HG03095 (cell line): ENCODE results near the gene ALG14.
"Not testable (repeated sequence)": the region's sequence is repeated elsewhere in the genome, so short reads cannot be mapped to it uniquely, and the experiment has no call there.

ENCODE experiments used
- ATAC-seq: cut with Tn5 transposase; IDR thresholded peaks from one replicate; pipeline ENCODE4 v1.9.1; 2021; ENCODE audit warnings: moderate library complexity; ENCODE audit not compliant: unreplicated experiment

ALG14 gene

GRCh38 chr1:95012389-95012788, 60.4 kb downstream of the ALG14 start:
- no peak for ATAC-seq

DNA sequence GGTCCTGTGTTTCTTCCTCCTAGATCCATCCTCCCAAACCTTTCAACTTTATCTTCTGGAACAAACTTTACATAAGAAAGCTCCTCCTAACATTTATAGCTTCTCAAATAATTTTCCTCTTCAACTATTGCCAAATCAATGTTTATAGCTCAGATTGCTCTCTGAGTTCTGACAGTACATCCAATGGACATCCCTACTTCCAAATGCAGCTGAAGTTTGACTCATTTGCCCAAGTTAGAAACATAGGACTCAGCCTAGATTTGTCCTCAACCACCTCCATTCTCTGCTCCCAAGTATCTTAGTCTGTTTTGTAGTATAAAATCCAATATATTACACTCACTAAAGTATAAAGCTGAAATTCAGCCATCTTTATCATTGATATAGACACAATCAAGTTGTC, 62.6 kb downstream of the ALG14 start:
- no peak for ATAC-seq

DNA sequence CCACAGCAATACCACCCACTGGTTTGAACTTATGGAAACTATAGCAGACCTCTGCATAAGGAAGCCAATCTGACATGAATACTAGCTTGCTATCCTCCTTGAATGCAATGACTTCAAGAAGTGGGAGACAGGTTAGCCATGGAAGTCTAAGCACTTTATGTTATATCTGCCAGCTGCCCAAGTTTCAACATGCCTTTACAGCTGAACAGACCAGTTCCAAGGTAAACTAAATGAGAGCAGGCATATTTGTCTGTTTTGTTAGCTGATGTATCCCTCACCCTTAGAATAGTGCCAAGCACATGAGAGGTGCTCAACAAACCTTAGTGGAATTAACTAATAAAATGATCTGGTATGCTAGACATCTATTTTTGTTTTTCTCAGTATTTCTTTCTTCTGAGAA, 65.1 kb downstream of the ALG14 start:
- ATAC-seq, result no peak

- ATAC-seq, result no peak
Measured at GRCh38 chr1:95006681-95007080, 66.1 kb downstream of the ALG14 start.

DNA sequence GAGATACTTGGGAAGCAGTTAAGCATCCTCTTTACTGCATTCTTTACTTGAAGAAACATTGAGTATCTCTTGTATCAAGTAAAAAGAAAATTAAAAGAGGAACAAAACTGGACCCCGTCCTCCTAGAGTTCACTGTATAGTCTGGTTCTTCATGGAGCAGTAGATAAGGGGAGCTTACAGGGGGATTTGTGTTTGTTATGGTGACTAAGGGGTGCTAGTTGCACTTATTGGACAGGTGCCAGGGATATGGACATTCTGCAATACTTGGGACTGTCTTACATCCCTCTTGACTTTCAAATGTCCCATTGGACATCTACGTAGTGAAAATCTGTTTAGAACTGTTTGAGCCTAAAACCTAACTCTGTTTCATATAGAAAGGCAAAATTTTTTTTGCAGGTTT, 67.2 kb downstream of the ALG14 start:
- no peak for ATAC-seq

DNA sequence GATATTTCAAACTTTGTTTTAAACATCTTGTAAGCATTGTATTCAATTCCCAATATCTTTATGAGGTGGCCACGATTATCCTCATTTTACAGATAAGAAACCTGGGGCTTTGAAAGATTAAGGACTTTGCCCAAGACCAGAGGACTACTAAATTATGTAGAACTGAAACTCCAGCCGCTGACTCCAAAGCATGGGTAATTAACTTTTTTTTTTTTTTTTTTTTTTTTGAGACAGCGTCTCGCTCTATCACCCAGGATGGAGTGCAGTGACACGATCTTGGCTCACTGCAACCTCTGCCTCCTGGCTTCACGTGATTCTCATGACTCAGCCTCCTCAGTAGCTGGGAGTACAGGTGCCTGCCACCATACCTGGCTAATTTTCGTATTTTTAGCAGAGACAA, 68.7 kb downstream of the ALG14 start:
- ATAC-seq, result no peak

- no peak for ATAC-seq
Measured at GRCh38 chr1:95003433-95003738, 69.4 kb downstream of the ALG14 start.

GRCh38 chr1:95002540-95003432, 70.0 kb downstream of the ALG14 start:
- ATAC-seq, result no peak

DNA sequence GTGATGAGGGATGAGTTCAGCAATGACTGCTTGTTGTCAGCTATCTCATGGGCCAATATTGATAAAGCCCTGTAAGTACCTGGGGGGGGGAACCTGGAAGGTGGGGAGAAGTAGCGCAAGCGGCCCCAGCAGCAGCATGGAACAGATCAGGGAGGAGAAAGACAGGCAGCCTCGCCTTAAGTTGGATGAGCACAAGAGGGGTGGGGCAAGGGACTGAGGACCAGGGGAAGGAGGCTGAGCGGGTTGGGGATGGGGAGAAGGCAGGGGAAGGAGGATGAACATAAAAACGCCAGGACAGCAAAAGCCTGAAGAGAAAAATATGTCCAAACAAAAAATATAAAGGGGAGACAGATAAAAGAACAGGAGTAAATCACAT, 70.6 kb downstream of the ALG14 start:
- no peak for ATAC-seq

DNA sequence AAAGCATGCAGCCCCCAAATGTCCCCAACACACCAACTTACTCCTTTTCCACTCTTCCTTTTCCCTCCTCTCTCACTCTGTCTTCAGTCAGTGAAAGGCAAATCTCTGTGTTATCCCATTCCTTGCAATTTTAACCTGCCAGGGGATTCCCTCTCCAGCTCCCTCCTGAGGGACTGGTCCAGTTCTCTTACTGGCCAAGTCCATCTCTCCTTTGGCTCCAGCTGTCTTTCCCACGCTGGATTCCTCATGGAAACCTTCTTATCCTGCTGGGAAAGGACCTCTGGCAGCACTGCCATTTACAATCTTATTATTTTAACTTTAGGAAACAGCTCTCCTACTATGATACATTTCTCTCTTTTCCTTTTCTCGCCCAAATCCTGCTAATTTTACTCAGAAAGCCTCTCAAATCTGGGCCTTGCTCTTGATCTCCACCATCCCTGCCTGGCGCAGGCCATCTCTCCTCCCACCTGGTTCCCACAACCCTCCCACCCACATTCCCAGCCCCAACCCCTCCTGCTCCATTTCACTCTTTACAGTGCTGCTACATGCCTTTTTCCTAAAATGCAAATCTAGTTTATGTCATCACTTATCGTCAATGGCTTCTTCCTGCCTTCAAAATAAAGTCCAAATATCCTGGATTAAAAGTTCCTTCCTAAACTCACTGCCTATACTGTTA, 73.2 kb downstream of the ALG14 start:
- no peak for ATAC-seq

GRCh38 chr1:94998748-94999147, 74.0 kb downstream of the ALG14 start:
- no peak for ATAC-seq

- ATAC-seq, result no peak
Measured at GRCh38 chr1:94998114-94998513, 74.6 kb downstream of the ALG14 start.

- not testable (repeated sequence) for ATAC-seq
Measured at GRCh38 chr1:94995536-94995935, 77.2 kb downstream of the ALG14 start.

GRCh38 chr1:94994805-94995204, 77.9 kb downstream of the ALG14 start:
- no peak for ATAC-seq

- no peak for ATAC-seq
Measured at GRCh38 chr1:94993931-94994645, 78.7 kb downstream of the ALG14 start.

GRCh38 chr1:94992863-94993563, 79.7 kb downstream of the ALG14 start:
- ATAC-seq, result no peak

DNA sequence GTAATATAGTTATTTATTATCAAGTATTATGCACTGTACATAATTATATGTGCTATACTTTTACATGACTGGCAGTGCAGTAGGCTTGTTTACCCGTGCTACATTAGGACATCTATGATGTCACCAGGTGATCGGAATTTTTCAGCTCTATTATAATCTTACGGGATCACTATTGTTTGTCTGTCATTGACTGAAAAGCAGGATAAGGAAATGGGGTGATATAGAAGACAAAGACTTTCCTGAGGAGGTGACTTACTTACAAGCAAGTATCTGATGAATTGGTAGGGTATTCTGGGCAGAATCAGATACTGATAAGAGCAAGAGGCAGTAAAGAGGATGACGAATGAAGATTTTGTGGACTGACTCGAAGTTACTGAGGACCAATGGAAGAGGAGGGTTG, 80.6 kb downstream of the ALG14 start:
- no peak for ATAC-seq

GRCh38 chr1:94989911-94990473, 82.8 kb downstream of the ALG14 start:
- ATAC-seq, result no peak

GRCh38 chr1:94989398-94989797, 83.4 kb downstream of the ALG14 start:
- no peak for ATAC-seq

DNA sequence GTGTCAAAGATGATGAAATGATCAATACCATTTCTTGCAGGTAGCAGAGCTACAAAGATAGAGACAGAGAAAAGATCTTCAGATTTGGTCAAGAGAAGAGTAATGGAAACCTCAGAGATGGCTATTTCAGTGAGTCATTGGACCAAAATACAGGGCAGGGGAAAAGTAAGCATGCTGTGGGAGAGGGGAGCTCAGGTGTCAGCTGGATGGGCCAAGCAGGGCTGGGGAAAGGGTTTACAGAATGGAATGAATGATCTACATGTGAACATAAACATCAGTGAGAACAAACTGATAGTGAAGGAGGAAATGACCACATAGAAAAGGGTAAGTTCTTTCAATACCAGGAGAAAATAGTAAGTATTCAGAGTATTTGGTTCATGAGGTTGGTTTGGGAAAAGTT, 84.4 kb downstream of the ALG14 start:
- ATAC-seq, result no peak

- ATAC-seq, result no peak
Measured at GRCh38 chr1:94986783-94987182, 86.0 kb downstream of the ALG14 start.
